Brain pericyte (primary cell): ENCODE measurements around the gene SH3RF3.
A peak's percentile ranks its signal among the peaks of the same experiment; 100 is the strongest.

Experiments
- DNase-seq: peaks from one replicate; pipeline ENCODE4 v3.0.0-alpha.2; 2012; ENCODE audit warnings: low read depth, low spot score

Gene SH3RF3

GRCh38 chr2:109451671-109452070 lies 322.7 kb downstream of the SH3RF3 start:
- DNase-seq: no peak

DNA sequence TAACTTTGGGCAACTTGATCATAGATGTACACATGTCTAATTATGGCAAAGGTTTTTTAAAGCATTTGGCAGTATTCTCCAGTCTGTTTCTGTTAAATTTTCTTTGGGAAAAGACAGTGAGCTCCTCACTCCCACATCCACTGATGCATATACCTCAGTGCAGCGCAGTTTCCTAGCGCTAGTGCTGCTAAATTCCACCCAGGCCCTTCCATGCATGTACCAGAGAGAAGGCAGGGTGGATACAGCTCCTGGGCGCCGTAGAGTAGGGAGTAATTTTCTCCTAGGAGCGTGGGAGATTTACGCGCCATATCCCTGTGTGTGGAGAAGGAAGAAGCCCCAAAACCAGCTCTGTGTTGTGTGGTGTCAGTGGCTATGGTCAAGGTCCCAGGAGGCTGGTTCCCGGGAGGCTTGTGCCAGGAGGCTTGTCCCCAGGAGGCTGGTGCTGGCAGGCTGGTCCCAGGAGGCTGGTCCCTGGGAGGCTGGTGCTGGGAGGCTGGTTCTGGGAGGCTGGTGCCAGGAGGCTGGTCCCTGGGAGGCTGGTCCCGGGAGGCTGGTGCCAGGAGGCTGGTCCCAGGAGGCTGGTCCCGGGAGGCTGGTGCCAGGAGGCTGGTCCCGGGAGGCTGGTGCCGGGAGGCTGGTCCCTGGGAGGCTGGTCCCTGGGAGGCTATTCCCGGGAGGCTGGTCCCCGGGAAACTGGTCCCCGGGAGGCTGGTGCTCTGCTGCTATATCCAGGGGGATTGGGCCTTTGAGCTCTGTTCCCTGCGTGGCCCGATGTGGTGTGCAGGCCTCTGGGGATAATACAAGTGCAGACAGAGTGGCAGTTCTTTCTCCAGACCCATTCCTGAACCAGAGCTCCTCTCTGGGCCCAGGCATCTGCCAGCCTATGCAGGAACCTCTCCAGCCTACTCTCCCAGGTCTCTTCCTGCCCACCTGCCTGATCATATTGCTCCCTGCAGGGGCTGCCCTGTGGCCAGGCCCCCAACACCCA lies 323.6 kb downstream of the SH3RF3 start:
- DNase-seq: no peak

DNA sequence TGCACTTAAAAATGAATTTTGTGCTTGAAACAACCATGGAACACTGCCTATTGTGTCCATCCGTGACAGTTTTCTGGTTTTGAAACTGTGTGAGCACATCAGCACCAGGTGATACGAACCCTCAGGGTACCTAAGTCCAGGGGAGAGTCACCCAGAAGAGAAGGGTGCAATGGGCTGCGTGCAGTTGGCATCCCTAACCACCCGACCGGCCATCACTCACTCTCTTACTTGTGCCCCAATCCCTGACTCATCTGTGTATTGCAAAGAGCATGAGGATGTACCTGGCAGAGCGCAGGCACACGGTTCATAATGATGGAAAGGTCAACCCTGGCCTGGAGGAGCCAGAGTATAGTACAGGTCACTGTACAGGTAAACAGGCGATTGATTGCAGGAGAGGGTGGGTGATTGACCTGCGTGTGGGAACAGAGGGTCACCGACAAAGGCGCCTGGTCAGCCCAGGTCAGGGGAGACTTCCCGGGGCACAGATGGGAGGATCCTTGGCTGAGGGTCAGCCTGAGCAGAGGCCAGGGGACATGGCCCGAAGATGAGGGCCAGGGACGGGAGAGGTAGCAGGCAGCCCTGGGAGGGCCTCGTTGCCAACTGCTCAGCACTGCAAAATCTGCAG lies 324.5 kb downstream of the SH3RF3 start:
- DNase-seq: no peak

DNA sequence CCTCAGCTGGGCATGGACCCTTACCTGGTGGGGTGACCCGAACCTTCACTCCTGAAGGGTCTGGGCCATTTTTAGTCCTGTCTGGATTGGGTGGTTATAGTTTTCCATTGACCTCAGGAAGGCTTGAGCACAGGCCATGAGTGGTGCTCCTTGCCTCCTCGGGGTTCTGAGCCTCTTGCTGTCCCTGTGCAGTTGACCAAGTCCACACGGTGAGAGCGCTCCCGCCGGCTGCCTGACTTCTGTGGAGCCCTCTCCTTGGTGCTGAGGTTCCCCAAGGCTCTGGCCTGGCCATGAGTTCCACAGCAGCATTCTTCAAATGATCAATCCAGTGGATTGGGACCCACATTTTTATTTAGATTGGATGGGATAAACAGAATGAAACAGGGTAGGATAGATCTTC lies 325.3 kb downstream of the SH3RF3 start:
- no peak for DNase-seq

GRCh38 chr2:109454765-109455394 lies 325.9 kb downstream of the SH3RF3 start:
- no peak for DNase-seq

DNA sequence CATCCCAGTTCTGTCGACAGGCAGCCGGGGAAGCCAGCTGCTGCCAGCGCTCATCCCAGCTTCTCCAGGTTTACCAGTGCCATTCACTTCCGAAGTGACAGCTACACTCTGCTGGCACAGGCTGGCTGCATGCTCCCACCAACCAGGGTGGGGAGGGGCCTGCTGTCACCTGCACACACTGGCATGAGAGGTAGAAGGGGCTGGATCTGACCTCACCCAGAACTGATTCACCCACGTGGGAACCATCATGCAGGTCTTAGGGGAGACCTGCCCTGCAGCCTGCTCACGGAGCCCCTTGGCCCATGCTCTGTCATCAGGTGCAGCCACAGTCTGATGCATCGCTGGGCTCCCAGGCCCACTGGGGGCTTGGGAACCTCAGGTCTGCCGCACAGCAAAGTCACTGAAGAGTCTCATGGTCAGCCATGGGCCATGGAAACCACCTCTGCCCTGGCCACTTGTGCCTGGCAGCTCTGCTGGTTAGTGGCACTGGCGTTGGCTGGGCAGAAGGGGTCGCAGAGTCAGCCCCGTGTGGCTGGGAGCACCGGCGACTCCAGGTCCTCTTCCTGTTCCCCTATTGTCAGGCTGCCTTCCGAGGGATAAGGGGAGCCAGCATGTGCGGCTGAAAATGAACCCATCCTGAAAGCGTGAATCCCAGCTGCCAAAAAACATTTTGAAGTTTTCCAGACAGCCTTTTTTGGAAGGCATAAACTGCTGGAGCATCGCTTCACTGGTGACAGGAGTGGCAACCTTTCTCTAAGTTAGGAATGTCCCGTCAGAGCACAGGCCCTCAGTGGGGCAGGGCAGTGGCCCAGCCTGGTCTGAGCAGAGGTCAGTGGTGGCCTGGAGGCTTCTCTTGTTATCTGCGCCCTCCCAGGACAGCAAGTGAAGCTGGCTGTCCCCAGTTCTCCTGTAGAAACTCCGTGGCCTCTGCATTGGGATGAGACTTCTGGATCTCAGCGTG lies 327.0 kb downstream of the SH3RF3 start:
- no peak for DNase-seq

GRCh38 chr2:109456776-109457175 lies 327.8 kb downstream of the SH3RF3 start:
- DNase-seq: no peak

DNA sequence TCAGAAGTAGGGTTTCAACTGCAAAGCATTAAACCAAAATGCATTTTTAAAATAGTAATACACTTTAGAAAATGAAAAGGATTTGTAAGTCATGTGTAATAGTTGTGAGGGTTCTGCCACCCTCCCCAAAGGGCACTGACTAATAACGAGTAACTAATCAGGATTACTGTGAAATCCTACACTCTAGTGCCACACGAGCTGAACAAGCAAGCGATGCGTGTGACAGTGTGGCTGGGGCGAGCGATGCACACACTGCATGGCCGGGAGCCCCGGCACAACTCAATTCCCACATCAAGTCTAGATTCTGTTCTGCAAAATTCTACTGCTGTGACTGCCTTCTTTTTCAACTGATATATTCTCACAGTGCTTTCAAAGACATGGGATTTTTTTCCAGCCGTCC lies 328.4 kb downstream of the SH3RF3 start:
- no peak for DNase-seq

DNA sequence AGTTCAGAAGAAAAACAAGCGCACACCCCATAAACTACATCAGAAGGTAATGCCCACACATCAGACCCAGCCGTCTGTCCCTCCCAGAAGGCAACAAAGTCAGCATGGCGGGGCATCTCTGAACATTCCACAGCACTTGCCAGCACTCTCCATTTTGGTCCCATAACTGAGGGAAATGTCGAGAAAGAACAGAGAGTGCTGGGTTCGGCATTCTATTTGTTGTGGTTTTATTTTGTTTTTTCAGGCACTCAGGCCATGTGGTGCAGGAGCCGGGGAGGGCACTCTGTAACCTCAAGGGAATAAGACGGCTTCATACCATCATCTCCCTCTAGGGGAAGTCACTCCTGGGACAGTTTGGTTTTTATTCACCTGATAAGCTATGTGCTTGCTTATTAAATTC lies 328.8 kb downstream of the SH3RF3 start:
- DNase-seq: no peak

- no peak for DNase-seq
Observed at GRCh38 chr2:109458512-109458911, 329.5 kb downstream of the SH3RF3 start.

DNA sequence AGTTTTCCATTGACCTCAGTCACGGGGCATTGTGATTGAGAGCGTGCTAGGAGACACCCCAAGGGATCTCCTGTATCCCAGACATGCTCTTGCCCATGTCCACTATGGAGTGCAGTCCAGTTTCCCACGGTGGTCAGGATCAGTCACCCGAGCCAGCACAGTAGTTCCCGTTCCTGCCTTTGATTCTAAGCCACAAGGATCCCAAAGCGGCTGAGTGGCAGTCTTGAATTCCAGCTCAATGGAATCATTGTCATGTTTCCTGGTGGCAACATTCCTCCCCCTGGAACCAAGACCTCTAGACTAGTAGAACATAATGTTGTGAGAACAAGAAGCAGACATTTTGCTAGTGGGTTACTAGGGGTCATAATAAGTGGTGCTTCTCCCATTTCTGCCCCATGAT lies 330.5 kb downstream of the SH3RF3 start:
- no peak for DNase-seq

GRCh38 chr2:109460553-109461324 lies 331.7 kb downstream of the SH3RF3 start:
- no peak for DNase-seq

- DNase-seq: no peak
Observed at GRCh38 chr2:109463236-109463635, 334.2 kb downstream of the SH3RF3 start.

DNA sequence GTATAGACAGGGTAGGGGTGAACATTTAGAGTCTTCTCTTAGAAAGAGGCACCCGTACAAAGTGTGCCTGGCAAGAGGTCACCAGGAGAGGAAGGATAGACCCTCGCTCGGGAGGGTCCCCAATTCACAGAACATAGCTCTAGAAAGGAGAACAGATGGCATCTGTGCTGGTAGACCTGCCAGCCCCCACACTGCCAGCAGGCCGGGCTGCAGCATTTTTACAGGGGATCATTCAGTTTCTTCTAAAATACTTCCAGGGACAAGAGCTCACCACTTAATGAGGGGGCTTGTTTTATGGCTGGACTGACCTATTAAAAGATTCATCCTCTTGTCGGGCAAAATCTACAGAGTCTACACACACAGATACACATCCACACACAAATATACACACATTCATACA lies 334.9 kb downstream of the SH3RF3 start:
- DNase-seq: no peak

DNA sequence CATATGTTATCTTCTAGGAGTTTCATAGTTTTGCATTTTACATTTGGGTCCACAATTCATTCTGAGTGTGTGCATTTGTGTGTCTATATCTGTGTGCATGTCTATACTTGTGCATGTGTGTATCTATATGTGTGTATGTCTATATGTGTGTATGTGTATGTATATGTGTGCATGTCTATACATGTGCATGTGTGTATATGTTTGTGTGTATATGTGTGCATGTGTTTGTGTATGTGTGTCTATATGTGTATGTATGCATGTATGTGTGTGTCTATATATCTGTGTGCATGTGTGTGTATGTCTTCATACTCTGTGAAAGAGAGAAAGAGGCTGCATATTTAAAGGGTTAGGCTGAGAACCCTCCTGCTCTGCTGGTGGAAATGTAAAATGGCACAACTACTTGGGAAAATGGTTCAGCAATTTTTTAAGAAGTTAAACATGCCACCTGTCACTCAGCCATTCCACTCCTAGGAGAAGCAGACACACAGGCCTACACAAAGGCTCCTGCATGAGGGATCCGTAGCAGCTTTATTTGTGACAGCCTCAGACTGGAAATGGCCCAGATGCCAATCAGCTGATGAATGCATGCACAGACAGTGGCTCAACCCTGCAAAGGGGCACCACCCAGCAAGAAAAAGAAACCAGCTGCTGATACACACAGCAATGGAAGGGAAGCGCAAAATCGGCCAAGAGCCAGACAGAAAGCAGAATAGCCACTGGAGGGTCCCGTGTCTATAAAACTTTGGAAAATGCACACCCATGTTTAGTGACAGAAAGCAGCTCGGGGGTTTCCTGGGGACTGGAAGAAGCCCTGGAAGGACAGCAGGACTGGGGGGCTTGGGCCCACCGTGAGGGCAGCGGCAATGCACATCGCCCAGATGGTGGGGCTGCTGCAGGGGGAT lies 337.9 kb downstream of the SH3RF3 start:
- no peak for DNase-seq

- peak; percentile 72 for DNase-seq
Observed at GRCh38 chr2:109467701-109468100, 338.7 kb downstream of the SH3RF3 start.

- no peak for DNase-seq
Observed at GRCh38 chr2:109468893-109469292, 339.9 kb downstream of the SH3RF3 start.

DNA sequence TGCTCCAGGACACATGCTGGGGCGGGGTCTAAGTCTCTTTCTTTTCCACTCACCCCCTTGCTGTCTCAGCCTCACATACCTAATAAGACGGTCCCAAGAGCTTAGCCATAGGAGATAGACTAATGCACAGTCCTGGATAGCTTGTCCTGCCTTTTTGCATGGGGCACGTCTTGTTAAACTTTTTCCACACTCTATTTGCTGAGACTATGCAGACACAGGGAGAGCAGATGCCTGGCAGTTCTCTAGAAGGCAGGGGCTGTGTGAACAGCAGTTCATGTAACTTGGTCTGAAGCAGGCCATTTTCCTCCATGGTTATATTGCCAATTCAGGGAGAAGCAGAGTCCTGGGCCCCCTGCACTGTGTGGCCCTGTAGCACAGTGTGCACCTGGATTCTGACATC lies 342.7 kb downstream of the SH3RF3 start:
- DNase-seq: no peak

GRCh38 chr2:109472331-109472959 lies 343.4 kb downstream of the SH3RF3 start:
- no peak for DNase-seq
